Spleen (tissue), 11 donors: Measurements from ENCODE around the gene SNAPC1. TPM values are rescaled to one million over a fixed set of nuclear protein-coding genes. Genes with fewer than 3 reads are reported as not detected.

Experiments used
- DNase-seq: peaks from one replicate; pipeline ENCODE4 v3.0.0-alpha.2; 2020
- H3K27ac ChIP-seq, 8 donors: fragments of 200-600 bp; sonication (generic) in 7 of 8; 1 replicate in 4 of 8; 2 replicates in 4 of 8; pipeline versions ENCODE4 v1.5.0 to v1.8.0; 2016 to 2021; ENCODE audit warnings: inconsistent platforms in 4 of 8, mild to moderate bottlenecking in 4 of 8, moderate library complexity in 1 of 8
- H3K27me3 ChIP-seq, 7 donors: fragments of 200-600 bp; sonication (generic) in 6 of 7; replicated peaks in 1 of 7; 1 replicate in 4 of 7; 2 replicates in 3 of 7; pipeline versions ENCODE4 v1.5.0 to v1.8.0; 2016 to 2021; ENCODE audit warnings: inconsistent platforms in 3 of 7, mild to moderate bottlenecking in 1 of 7
- H3K36me3 ChIP-seq, 6 donors: fragments of 200-600 bp; sonication (generic) in 5 of 6; 1 replicate in 4 of 6; 2 replicates in 2 of 6; pipeline versions ENCODE4 v1.5.0 to v1.8.0; 2016 to 2021; ENCODE audit warnings: inconsistent platforms in 2 of 6
- H3K4me1 ChIP-seq, 6 donors: fragments of 200-600 bp; sonication (generic) in 5 of 6; 1 replicate in 3 of 6; 2 replicates in 3 of 6; pipeline versions ENCODE4 v1.5.0 to v1.8.0; 2016 to 2021; ENCODE audit warnings: inconsistent platforms in 3 of 6
- H3K4me3 ChIP-seq, 8 donors: fragments of 200-600 bp; sonication (generic) in 7 of 8; 1 replicate in 4 of 8; 2 replicates in 4 of 8; pipeline versions ENCODE4 v1.5.0 to v1.8.0; 2016 to 2021; ENCODE audit warnings: inconsistent platforms in 4 of 8, mild to moderate bottlenecking in 4 of 8, moderate library complexity in 2 of 8
- H3K9me3 ChIP-seq, 8 donors: fragments of 200-600 bp; sonication (generic) in 7 of 8; 1 replicate in 4 of 8; 2 replicates in 4 of 8; pipeline versions ENCODE4 v1.5.0 to v1.8.0; 2016 to 2021; ENCODE audit warnings: inconsistent platforms in 4 of 8
- CTCF ChIP-seq, 11 experiments: fragments of 200-600 bp in 7 of 11; fragments of 450-650 bp in 4 of 11; sonication (generic) in 4 of 11; IDR thresholded peaks in 8 of 11; conservative IDR thresholded peaks in 3 of 11; 1 replicate in 7 of 11; 2 replicates in 4 of 11; pipeline versions ENCODE4 v1.4.0 to v1.8.0; 2016 to 2021; ENCODE audit warnings: antibody characterized with exemption in 11 of 11, inconsistent platforms in 4 of 11, mild to moderate bottlenecking in 1 of 11
- POLR2A ChIP-seq, 3 donors: fragments of 450-650 bp; IDR thresholded peaks; one replicate each; pipeline ENCODE4 v1.5.1; 2017; ENCODE audit warnings: antibody characterized with exemption in 3 of 3, mild to moderate bottlenecking in 1 of 3
- POLR2AphosphoS5 ChIP-seq, 3 donors: sonication (generic); formaldehyde crosslinking; IDR thresholded peaks; one replicate each; pipeline ENCODE4 v1.5.1; 2017; ENCODE audit warnings: antibody characterized with exemption in 3 of 3
- WGBS, 5 donors: extraction: QIAGEN DNeasy Blood & Tissue Kit in 3 of 5; methylation state at CpG; one replicate each; pipeline versions ENCODE4 v1.1.5 to v1.1.7; 2013 to 2018; 5-methylcytosine and 5-hydroxymethylcytosine counted together
- intact Hi-C: fragments of 100-400 bp; cut with DNase I; formaldehyde crosslinking; loops from one replicate; pipeline ENCODE4 v1.15.0; 2023; ENCODE audit warnings: low total_unique reads
- polyA plus RNA-seq, 3 donors: library from polyadenylated mRNA; stranded (reverse); fragments of 200-250 nt; gene quantifications; one replicate each; pipeline ENCODE4 v1.2.1, GENCODE V29; 2013
- total RNA-seq, 7 donors: library from RNA; depleted of rRNA in 3 of 7; stranded (reverse); fragments of >200 nt in 3 of 7; fragmentation: NEBNext Ultra II Directional in 4 of 7; extraction: Animal tissue kit (Norgen Biotek cat#: 25700) in 4 of 7; gene quantifications; one replicate each; pipeline versions ENCODE4 v1.1.0 to v1.2.1, GENCODE V29; 2016 to 2021
- donor health status: healthy with polysubstance abuse.
- donor health status: DM: no; HTN: no; CAD: no; lungs with moderate emphysema.
- donor health status: DM: no; HTN: no; CAD: no.
- donor health status: Bipolar disorder and iron deficiency.
- donor health status: healthy.
- donor health status: DM: no; HTN: no; CAD: no.
- donor health status: DM: yes; HTN: yes; CAD: no.

SNAPC1 gene
- total and polyA plus RNA-seq, 10 donors, result 3.3 to 12.2 (median 5.8) TPM

- no peak overlapping the region for H3K27ac ChIP-seq
- peaks cover 0 to 9% (median 2%) of the 10 kb centered on the region in 6 donors for H3K4me1 ChIP-seq
- no peaks in the 10 kb centered on the region for H3K9me3 ChIP-seq
- H3K36me3 ChIP-seq, result no peaks in the 10 kb centered on the region
- intact Hi-C loops, result loop anchor here (2.0 to 10.0 kb wide), 2 partner anchors 375 to 541 kb away; no protein-coding TSS in a partner anchor
- WGBS, 5 donors, result 87 to 94% (median 90%) methylated on average over 3 of the region's 3 CpGs
- no peak overlapping the region for H3K4me3 ChIP-seq
- H3K27me3 ChIP-seq, result no peaks in the 10 kb centered on the region
- TF ChIP-seq POLR2A (IDR thresholded peaks at IDR 0.05), result no peak
- TF ChIP-seq POLR2AphosphoS5 (IDR thresholded peaks at IDR 0.05), result no peak
- no peak for TF ChIP-seq CTCF (IDR thresholded peaks at IDR 0.05 in 8 of 11, conservative IDR thresholded peaks at IDR 0.05 in 3 of 11)
- DNase-seq, result no peak
Measured at GRCh38 chr14:61836184-61836583, 74.0 kb downstream of the SNAPC1 start.

GRCh38 chr14:61836807-61837206 lies 74.6 kb downstream of the SNAPC1 start:
- intact Hi-C loops, result loop anchor here (2.0 to 10.0 kb wide), 2 partner anchors 376 to 542 kb away; no protein-coding TSS in a partner anchor
- TF ChIP-seq POLR2A (IDR thresholded peaks at IDR 0.05) (no peak), POLR2AphosphoS5 (IDR thresholded peaks at IDR 0.05) (no peak), CTCF (IDR thresholded peaks at IDR 0.05 in 8 of 11, conservative IDR thresholded peaks at IDR 0.05 in 3 of 11) (no peak)
- Histone ChIP-seq H3K4me1 (peaks cover 0 to 9% (median 2%) of the 10 kb centered on the region in 6 donors), H3K27me3 (no peaks in the 10 kb centered on the region), H3K36me3 (no peaks in the 10 kb centered on the region), H3K27ac (no peak overlapping the region), H3K9me3 (no peaks in the 10 kb centered on the region), H3K4me3 (no peak overlapping the region)
- DNase-seq, result no peak
- 50 to 72% (median 61%) methylated on average over 1 of the region's 1 CpG for WGBS, 5 donors

DNA sequence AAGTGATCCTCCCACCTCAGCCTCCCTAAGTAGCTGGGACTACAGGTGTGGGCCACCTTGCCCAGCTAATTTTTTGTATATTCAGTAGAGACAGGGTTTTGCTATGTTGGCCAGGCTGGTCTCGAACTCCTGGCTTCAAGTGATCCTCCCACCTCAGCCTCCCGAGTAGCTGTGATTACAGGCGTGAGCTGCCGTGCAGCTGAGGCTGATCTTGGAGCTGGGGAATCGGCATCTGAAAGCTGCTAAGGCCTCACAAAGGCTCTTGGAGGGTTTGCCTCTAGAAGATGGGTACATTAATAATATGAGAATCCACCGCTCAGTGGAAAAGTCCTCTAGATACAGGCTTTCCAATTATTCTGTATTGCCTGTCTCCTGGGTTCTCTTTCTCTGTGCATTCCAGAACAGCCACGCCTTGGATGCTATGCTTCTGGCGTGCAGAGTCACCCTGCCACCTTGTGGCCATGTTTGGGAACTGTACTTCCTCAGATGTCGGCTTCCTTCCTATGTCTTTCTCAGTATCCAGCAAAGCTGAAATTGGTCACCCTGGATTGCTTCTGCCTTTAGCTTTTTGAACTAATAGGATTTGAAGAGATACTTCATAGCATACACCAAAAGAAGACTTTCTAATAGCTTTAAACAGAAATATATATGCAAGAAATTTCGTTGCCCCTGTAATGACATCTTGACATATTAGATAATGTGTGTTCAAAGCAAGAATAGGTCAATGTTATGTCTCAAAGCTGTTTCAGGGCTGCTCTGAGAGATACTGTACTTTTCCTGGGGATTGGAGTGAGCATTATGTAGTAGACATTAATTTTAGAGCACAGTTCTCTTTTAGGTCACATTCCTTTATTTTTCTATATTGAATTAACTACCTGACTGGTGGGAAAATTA lies 75.4 kb downstream of the SNAPC1 start:
- intact Hi-C loops, result loop anchor here (2.0 to 10.0 kb wide), 2 partner anchors 377 to 543 kb away; no protein-coding TSS in a partner anchor
- no peaks in the 10 kb centered on the region for H3K9me3 ChIP-seq
- peaks cover 0 to 9% (median 2%) of the 10 kb centered on the region in 6 donors for H3K4me1 ChIP-seq
- no peaks in the 10 kb centered on the region for H3K27me3 ChIP-seq
- no peak overlapping the region for H3K4me3 ChIP-seq
- WGBS, 5 donors, result 19 to 52% (median 45%) methylated on average over 7 to 10 of the region's 10 CpGs
- H3K36me3 ChIP-seq, result no peaks in the 10 kb centered on the region
- peak; percentile 81 to 97 (median 92) for TF ChIP-seq CTCF (IDR thresholded peaks at IDR 0.05 in 8 of 11, conservative IDR thresholded peaks at IDR 0.05 in 3 of 11)
- TF ChIP-seq POLR2A (IDR thresholded peaks at IDR 0.05), result no peak
- TF ChIP-seq POLR2AphosphoS5 (IDR thresholded peaks at IDR 0.05), result peak in 1 of 3 donors; percentile 69
- no peak overlapping the region for H3K27ac ChIP-seq
- peak; percentile 90 for DNase-seq

DNA sequence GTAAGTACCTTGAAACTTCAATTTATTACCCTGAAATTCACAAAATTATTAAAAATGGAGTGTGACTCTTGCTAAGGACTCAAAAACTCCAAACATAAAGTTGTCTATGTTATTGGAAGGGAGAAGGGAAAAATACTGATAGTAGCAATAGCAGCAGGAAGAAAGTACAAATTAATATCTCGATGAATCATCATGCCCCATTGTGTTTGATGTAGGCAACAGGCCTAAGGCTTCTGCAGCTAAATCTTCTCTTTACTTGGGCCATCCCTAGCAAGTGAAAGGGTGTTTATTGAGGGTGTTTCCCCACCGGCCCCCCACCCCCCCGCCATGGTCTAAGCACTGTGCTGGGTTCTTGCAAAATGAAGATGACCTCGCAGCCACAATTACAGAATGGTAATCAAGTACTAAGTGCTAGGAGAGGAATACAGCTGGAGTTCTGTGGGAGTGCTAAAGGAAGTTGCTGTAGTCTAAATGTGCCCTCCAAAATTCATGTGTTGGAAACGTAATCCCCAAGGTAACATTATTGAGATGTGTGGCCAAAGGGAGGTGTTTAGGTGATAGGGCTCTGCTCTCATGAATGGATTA lies 76.5 kb downstream of the SNAPC1 start:
- Histone ChIP-seq H3K27ac (no peak overlapping the region), H3K4me1 (peaks cover 0 to 9% (median 2%) of the 10 kb centered on the region in 6 donors), H3K4me3 (no peak overlapping the region), H3K36me3 (no peaks in the 10 kb centered on the region), H3K27me3 (no peaks in the 10 kb centered on the region), H3K9me3 (no peaks in the 10 kb centered on the region)
- TF ChIP-seq CTCF (IDR thresholded peaks at IDR 0.05 in 8 of 11, conservative IDR thresholded peaks at IDR 0.05 in 3 of 11) (peak in 1 of 11 experiments; percentile 14), POLR2A (IDR thresholded peaks at IDR 0.05) (no peak)
- WGBS, 5 donors, result 69 to 85% (median 81%) methylated on average over 5 of the region's 5 CpGs
- intact Hi-C loops, result loop anchor here (10.0 kb wide), 1 partner anchor 544 kb away; no protein-coding TSS in a partner anchor
- no peak for DNase-seq
